Measurements from ENCODE around the gene PGAM5. TPM values are rescaled to one million over a fixed set of nuclear protein-coding genes. Genes with fewer than 3 reads are reported as not detected.

Gene PGAM5
- total and polyA plus RNA-seq, 9 of the 15 experiments (the other 6 are each of a cell fraction or from before 2014, with no cell fraction given): 7.4 to 121 (median 69.5) TPM

- TF ChIP-seq, protein P1, sequence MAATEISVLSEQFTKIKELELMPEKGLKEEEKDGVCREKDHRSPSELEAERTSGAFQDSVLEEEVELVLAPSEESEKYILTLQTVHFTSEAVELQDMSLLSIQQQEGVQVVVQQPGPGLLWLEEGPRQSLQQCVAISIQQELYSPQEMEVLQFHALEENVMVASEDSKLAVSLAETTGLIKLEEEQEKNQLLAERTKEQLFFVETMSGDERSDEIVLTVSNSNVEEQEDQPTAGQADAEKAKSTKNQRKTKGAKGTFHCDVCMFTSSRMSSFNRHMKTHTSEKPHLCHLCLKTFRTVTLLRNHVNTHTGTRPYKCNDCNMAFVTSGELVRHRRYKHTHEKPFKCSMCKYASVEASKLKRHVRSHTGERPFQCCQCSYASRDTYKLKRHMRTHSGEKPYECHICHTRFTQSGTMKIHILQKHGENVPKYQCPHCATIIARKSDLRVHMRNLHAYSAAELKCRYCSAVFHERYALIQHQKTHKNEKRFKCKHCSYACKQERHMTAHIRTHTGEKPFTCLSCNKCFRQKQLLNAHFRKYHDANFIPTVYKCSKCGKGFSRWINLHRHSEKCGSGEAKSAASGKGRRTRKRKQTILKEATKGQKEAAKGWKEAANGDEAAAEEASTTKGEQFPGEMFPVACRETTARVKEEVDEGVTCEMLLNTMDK (IDR thresholded peaks at IDR 0.05; ENCODE audit: borderline replicate concordance, insufficient read depth, low read depth, low read length, poor library complexity, severe bottlenecking): peak; percentile 78
- TF ChIP-seq BRCA1 (IDR thresholded peaks at IDR 0.05): no peak
- no peak for TF ChIP-seq BRCA1 (CRISPR knock-in tag; IDR thresholded peaks at IDR 0.05)
- no peak for TF ChIP-seq HNRNPL (IDR thresholded peaks at IDR 0.05; ENCODE audit: low read depth, low read length)
- TF ChIP-seq, protein P2, sequence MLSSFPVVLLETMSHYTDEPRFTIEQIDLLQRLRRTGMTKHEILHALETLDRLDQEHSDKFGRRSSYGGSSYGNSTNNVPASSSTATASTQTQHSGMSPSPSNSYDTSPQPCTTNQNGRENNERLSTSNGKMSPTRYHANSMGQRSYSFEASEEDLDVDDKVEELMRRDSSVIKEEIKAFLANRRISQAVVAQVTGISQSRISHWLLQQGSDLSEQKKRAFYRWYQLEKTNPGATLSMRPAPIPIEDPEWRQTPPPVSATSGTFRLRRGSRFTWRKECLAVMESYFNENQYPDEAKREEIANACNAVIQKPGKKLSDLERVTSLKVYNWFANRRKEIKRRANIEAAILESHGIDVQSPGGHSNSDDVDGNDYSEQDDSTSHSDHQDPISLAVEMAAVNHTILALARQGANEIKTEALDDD (IDR thresholded peaks at IDR 0.05): no peak
- TF ChIP-seq NCOA6 (IDR thresholded peaks at IDR 0.05): no peak
- TF ChIP-seq POLR2H (tag; IDR thresholded peaks at IDR 0.05; ENCODE audit: low read depth): peak; percentile 89
- no peak for TF ChIP-seq HDAC3 (IDR thresholded peaks at IDR 0.05; ENCODE audit: borderline replicate concordance, partially characterized antibody)
- TF ChIP-seq RFX7 (CRISPR knock-in tag; IDR thresholded peaks at IDR 0.05): no peak
- no peak for TF ChIP-seq ZNF583 (CRISPR knock-in tag; IDR thresholded peaks at IDR 0.05)
- no peak for TF ChIP-seq SNRNP70 (optimal IDR thresholded peaks at IDR 0.05; ENCODE audit: low read depth, low read length)
- peak; percentile 55; the same call in 1 of the 2 replicates for TF ChIP-seq ELF1 (tag; IDR thresholded peaks at IDR 0.05)
- TF ChIP-seq JUND (IDR thresholded peaks at IDR 0.05; ENCODE audit: borderline replicate concordance, low read depth, low read length): 0 out of 2 replicates have a peak, but pooled peaks have one; percentile 12
- TF ChIP-seq JUND (tag; IDR thresholded peaks at IDR 0.05; ENCODE audit: borderline replicate concordance, low read depth, low read length): peak; percentile 12; the same call in 1 of the 3 replicates
- no peak for TF ChIP-seq ELF2 (CRISPR knock-in tag; IDR thresholded peaks at IDR 0.05)
- no peak for TF ChIP-seq ZNF778 (CRISPR knock-in tag; IDR thresholded peaks at IDR 0.05)
- no peak for TF ChIP-seq RBM34 (IDR thresholded peaks at IDR 0.05; ENCODE audit: borderline replicate concordance, insufficient read depth, low read length)
- no peak for TF ChIP-seq U2AF2 (optimal IDR thresholded peaks at IDR 0.05; ENCODE audit: low read depth, low read length)
- TF ChIP-seq CREBBP (IDR thresholded peaks at IDR 0.05; ENCODE audit: low read depth, low read length): no peak
- TF ChIP-seq MTA1 (IDR thresholded peaks at IDR 0.05; ENCODE audit: borderline replicate concordance): no peak
- no peak for TF ChIP-seq DIDO1 (tag; IDR thresholded peaks at IDR 0.05; ENCODE audit: low read depth)
- TF ChIP-seq JUNB (CRISPR knock-in tag; conservative IDR thresholded peaks at IDR 0.05): no peak
- no peak for TF ChIP-seq ZNF398 (CRISPR knock-in tag; IDR thresholded peaks at IDR 0.05)
- TF ChIP-seq RBM39 (optimal IDR thresholded peaks at IDR 0.05; ENCODE audit: low read depth, low read length): no peak
- no peak for TF ChIP-seq ELK3 (CRISPR knock-in tag; IDR thresholded peaks at IDR 0.05)
Measured at GRCh38 chr12:132761921-132762583, 51.4 kb downstream of the PGAM5 start (continued).
